ENCODE results near the gene GLIS1. TPM values are rescaled to one million over a fixed set of nuclear protein-coding genes. Genes with fewer than 3 reads are reported as not detected.
A peak's percentile ranks its signal among the peaks of the same experiment; 100 is the strongest.

The GLIS1 gene
- total and polyA plus RNA-seq, 12 donors = 0.06 to 0.10 (median 0.09) TPM; not detected in 7

GRCh38 chr1:53766831-53767405 is 28.0 kb upstream of the GLIS1 start:
- H3K27me3 ChIP-seq = no peaks in the 10 kb centered on the region
- H3K4me3 ChIP-seq = peak overlapping the region in 4 of 10 donors; percentile 9 to 39 (median 14)
- intact Hi-C loops (cut with DNase I) = no loop called here
- H3K4me1 ChIP-seq = peaks cover 0 to 23% (median 9%) of the 10 kb centered on the region in 9 donors
- TF ChIP-seq CTCF (IDR thresholded peaks at IDR 0.05) = no peak
- peak in 1 of 8 donors; percentile 59 for ATAC-seq
- DNase-seq = no peak
- H3K9me3 ChIP-seq = no peaks in the 10 kb centered on the region
- 48 to 64% methylated on average over 3 of the region's 3 CpGs for WGBS, 2 donors
- peaks cover 0 to 36% (median 0%) of the 10 kb centered on the region in 9 donors for H3K36me3 ChIP-seq
- peak overlapping the region in 7 of 10 donors; percentile 0 to 64 (median 25) for H3K27ac ChIP-seq

GRCh38 chr1:53766194-53766742 is 27.3 kb upstream of the GLIS1 start:
- H3K4me3 ChIP-seq = peak overlapping the region in 2 of 10 donors; percentile 18 to 39
- ATAC-seq (no peak), DNase-seq (no peak)

GRCh38 chr1:53765657-53766056 is 26.7 kb upstream of the GLIS1 start:
- WGBS, 2 donors = 63 to 68% methylated on average over 1 of the region's 1 CpG
- Histone ChIP-seq H3K36me3 (peaks cover 0 to 23% (median 0%) of the 10 kb centered on the region in 9 donors), H3K27ac (peak overlapping the region in 5 of 10 donors; percentile 7 to 64 (median 58)), H3K4me1 (peaks cover 0 to 23% (median 9%) of the 10 kb centered on the region in 9 donors), H3K4me3 (no peak overlapping the region), H3K9me3 (peaks cover 0 to 8% (median 0%) of the 10 kb centered on the region in 11 donors), H3K27me3 (no peaks in the 10 kb centered on the region)
- ATAC-seq (peak; percentile 53 to 96 (median 87)), DNase-seq (no peak)
- intact Hi-C loops (cut with DNase I) = no loop called here
- no peak for TF ChIP-seq CTCF (IDR thresholded peaks at IDR 0.05)

More at GRCh38 chr1:53766194-53766742, 27.3 kb upstream of the GLIS1 start:
- no peaks in the 10 kb centered on the region for H3K27me3 ChIP-seq
- H3K4me1 ChIP-seq = peaks cover 0 to 23% (median 9%) of the 10 kb centered on the region in 9 donors
- H3K36me3 ChIP-seq = peaks cover 0 to 29% (median 0%) of the 10 kb centered on the region in 9 donors
- intact Hi-C loops (cut with DNase I) = no loop called here
- H3K9me3 ChIP-seq = peaks cover 0 to 6% (median 0%) of the 10 kb centered on the region in 11 donors
- WGBS, 2 donors = 77 to 79% methylated on average over 3 of the region's 3 CpGs
- no peak for TF ChIP-seq CTCF (IDR thresholded peaks at IDR 0.05)
- H3K27ac ChIP-seq = peak overlapping the region in 7 of 10 donors; percentile 0 to 64 (median 31)

- DNase-seq (no peak), ATAC-seq (no peak)
- no peak for TF ChIP-seq CTCF (IDR thresholded peaks at IDR 0.05)
- peaks cover 0 to 8% (median 0%) of the 10 kb centered on the region in 11 donors for H3K9me3 ChIP-seq
- H3K27me3 ChIP-seq = no peaks in the 10 kb centered on the region
- no peak overlapping the region for H3K27ac ChIP-seq
- peaks cover 0 to 6% (median 0%) of the 10 kb centered on the region in 9 donors for H3K36me3 ChIP-seq
- H3K4me3 ChIP-seq = no peak overlapping the region
- 96 to 99% methylated on average over 2 of the region's 2 CpGs for WGBS, 2 donors
- intact Hi-C loops (cut with DNase I) = no loop called here
- peaks cover 0 to 23% (median 9%) of the 10 kb centered on the region in 9 donors for H3K4me1 ChIP-seq
These were observed 24.9 kb upstream of the GLIS1 start for GRCh38 chr1:53763911-53764310.
